NOMO-1 (cell line): ENCODE measurements around the gene TTC3.

Experiments used
- DNase-seq, 2 experiments: peaks; one replicate each; lab custom pipeline; 2025; ENCODE audit not compliant: unreplicated experiment in 2 of 2; lab: John Stamatoyannopoulos, UW

The TTC3 gene

GRCh38 chr21:37193006-37193405 is 120.0 kb downstream of the TTC3 start:
- no peak for DNase-seq

- DNase-seq = no peak
Observed at GRCh38 chr21:37193676-37194075, 120.6 kb downstream of the TTC3 start.

- DNase-seq = no peak
Observed at GRCh38 chr21:37195059-37195458, 122.0 kb downstream of the TTC3 start.

- no peak for DNase-seq
Observed at GRCh38 chr21:37195610-37196009, 122.6 kb downstream of the TTC3 start.

GRCh38 chr21:37196847-37197246 is 123.8 kb downstream of the TTC3 start:
- DNase-seq = no peak

GRCh38 chr21:37197746-37198145 is 124.7 kb downstream of the TTC3 start:
- no peak for DNase-seq

- no peak for DNase-seq
Observed at GRCh38 chr21:37199057-37199924, 126.2 kb downstream of the TTC3 start.

DNA sequence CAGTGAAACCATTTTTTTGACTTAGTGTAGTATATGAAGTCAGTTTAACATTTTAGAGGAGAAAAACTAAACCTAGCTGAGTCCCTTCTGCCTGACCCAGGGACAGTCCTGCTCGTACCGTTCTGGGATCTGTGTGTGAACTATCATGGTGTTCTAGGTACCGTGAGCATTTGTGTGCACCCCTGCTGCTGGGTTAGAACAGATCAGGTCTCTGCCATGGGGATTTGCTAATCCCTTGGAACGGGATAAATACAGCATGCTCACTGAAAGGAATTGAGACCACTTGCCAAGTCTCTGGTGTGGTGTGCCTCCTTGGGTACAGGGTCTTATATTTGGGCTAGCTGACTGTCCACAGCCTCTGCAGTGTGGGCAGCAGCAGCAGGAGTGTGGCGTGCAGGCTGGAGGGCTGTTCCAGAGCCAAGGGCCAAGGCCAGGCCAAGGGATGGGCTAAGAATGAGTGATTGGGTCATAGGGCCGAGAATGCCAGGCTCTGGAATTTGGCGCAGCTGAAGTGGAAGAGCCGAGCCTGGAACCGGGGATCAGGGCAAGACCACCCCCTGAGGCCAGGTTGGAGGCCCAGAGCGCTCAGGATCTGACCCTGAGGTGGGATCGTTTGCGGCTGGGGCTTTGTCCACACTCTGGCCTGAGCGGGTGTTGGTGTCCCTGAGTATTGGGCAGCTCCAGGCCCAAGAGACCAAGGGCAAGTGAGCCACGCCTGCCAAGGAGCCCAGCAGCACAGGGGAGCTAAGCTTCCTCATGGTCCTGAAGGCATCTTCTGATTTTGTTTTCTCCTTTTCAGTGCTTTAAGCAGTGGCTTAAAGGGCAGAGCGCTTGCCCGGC is 127.8 kb downstream of the TTC3 start:
- DNase-seq = no peak

DNA sequence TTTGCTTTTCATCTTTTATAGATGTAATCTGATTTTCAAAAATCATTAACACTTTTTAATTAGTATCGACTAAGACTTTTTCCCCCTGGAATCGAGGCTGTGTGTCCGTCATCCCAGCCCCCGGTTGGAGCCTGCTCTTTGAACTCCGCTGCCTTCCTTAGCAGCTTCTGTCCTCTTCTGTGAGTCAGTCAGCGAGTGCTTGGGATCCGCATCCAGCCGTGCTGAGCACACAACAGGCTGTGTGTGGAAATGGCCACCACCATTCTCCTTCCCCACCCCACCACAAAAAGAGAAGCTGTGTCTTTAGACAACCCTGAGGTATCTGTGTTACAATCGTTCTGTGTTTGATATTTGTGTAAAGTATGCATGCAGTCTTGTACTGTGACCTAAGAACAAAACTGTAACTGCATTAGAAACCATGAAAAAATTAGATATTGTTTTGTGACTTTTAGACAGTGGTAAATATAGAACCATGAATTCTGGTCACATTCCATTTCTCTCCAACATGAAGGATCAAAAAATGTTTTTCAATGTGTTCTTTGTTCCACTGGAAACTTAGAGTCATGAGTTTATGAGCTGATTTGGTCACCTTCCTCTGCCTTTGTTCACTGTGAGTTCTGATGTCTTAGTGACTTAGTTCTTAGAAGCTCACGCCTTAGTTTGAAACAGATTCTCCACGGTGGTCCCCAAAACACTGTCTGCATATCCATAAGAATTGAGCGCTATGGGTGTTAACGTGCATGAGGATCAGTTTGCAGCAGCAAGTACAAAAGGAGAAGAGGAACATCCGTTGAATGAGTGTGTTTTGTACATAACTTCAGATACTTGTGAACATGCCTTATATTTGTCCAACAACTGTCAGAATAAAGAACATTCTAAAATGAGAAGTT is 129.4 kb downstream of the TTC3 start:
- DNase-seq = no peak

DNA sequence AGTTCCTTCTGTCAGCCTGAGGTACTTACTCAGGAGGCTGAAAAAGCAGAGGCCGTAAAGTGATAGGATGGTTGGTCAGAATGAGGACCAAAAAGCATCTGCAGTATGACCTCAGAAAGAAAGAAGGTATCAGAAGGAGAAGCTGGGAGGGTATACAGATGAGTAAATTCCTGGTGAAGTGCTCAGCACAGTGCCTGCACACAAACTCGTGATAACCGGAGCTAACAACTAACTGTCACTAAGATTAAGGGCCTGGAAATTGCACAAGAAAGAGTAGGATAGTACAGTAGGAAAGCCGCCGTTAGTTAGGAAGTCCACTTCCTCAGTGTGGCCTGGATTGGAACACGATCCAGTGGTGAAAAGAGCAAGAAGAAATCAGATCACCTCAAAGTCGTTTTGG is 131.5 kb downstream of the TTC3 start:
- no peak for DNase-seq

DNA sequence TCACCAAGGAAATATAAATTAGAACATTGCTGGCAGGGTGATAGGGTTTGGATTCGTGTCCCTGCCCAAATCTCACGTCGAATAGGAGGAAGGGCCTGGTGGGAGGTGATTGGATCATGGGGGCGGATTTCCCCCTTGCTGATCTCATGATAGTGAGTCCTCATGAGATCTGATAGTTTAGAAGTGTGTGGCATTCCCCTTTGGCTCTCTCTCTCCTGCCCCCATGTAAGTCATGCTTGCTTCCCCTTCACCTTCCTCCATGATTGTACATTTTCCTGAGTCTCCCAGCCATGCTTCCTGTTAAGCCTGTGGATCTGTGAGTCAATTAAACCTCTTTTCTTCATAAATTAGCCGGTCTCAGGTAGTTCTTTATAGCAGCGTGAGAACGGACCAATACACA is 133.4 kb downstream of the TTC3 start:
- no peak for DNase-seq

DNA sequence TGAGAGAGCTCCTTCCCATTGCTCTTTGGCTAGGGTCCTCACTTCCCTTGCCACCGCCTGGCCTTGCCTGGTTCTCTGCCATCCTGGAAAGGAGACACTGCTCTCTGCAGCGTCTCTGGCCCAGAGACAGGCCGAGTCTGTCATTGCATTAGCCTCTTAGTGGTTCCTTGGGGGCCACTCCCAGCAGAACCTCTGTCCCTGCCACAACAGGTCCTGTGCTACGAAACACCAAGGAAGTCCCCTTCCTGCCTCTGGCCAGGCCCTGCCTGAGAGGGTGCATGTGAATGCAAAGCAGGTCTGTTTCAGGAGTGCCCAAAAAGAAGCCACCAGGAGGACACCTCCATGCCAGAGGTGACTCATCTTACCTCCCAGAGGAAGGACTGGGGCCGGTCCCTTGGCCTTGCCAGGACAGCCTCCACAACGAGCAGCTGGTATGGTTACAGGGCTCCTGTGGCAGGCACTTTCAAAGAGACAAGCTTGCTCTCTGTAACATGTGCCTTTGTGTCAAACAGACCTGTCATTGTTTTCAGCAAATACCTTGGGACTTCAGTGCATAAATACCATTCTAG is 134.5 kb downstream of the TTC3 start:
- DNase-seq = no peak

GRCh38 chr21:37208056-37208721 is 135.1 kb downstream of the TTC3 start:
- DNase-seq = peak; percentile 64 to 75

GRCh38 chr21:37208741-37209225 is 135.7 kb downstream of the TTC3 start:
- DNase-seq = no peak

- peak; percentile 36 to 47 for DNase-seq
Observed at GRCh38 chr21:37210130-37210529, 137.1 kb downstream of the TTC3 start.

DNA sequence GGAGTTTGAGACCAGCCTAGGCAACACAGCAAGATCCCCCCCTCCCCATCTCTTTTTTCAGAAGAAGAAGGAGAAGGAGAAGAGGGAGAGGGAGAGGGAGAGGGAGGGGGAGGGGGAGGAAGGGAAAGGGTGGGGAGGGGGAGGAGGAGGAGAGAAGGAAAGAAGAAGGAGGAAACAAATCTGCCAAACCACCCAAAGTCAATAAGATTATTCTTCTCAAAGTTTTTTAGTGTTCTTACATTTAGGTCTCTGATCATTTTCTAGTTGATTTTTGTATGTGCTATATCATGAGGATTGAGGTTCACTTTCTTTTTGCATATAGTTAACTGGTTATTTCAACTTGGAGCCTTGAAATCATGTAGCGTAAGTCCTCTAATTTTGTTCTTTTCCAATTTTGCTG is 137.7 kb downstream of the TTC3 start:
- no peak for DNase-seq

- DNase-seq = no peak
Observed at GRCh38 chr21:37214952-37215351, 141.9 kb downstream of the TTC3 start.

DNA sequence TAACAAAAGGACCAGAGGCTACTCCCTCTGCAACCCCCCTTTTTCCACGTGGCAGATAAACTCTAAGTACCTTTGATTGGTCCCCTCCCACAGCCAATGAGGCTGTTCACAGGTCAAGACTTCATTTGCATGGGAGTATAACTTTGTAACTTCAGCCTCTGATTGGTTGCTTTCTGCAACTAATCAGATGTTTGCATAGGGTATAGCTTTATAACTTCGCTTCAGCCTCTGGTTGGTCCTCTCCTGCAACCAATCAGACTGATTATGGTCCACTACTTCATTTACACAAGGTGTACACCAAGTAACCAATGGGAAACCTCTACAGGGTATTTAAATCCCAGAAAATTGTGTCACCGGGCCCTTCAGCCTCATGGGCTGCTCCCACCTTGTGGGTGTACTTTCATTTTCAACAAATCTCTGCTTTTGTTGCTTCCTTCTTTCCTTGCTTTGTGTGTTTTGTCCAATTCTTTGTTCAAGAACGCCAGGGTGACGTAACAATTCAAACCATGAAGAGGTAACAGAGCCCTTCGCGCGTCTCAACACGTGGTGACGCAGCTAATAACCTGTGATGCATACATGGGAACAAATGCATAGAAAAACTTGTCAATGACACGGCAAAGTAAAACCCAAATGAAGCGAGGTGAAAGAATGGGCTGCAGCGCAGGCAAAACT is 146.8 kb downstream of the TTC3 start:
- no peak for DNase-seq

DNA sequence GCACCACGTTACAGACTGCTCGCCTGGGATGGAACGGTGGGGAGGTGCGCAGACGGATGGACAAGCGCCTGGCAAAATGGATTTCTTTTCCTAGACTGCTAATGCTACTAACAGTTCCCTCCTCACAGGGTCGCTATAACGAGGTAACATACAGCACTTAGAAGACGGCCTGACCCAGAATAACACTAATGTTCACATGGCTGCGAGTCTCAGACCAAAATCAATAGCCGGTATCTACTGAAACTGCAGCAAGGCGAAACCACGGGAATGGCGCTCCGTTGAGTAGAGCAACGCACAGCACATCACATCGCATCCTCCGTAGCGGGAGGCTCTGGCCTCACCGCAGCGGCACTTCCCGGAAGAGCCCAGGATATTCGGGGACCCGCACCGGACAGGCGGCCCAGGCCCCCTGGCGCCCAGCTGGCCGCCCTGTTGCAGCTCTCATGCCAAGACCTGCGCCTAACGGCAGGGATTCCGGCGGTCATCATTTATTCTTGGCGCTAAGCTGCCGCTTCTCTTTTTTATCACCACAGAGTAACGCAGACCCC is 147.5 kb downstream of the TTC3 start:
- peak; percentile 18 to 49 for DNase-seq
